Lower leg skin (tissue), 3 donors: ENCODE data around the gene RERE.

Experiments
- POLR2A ChIP-seq, 2 donors: fragments of 450-650 bp; IDR thresholded peaks; one replicate each; pipeline ENCODE4 v1.6.1; 2016 to 2017; ENCODE audit warnings: antibody characterized with exemption in 2 of 2, mild to moderate bottlenecking in 1 of 2, moderate library complexity in 1 of 2
- TF ChIP-seq, protein P1 (sequence below), 3 donors: fragments of 450-650 bp; IDR thresholded peaks; one replicate each; pipeline ENCODE4 v1.5.1; 2016; ENCODE audit warnings: antibody characterized with exemption in 3 of 3, mild to moderate bottlenecking in 3 of 3, moderate library complexity in 2 of 3

- TF ChIP-seq POLR2A (IDR thresholded peaks at IDR 0.05) = no peak
- TF ChIP-seq, protein P1, sequence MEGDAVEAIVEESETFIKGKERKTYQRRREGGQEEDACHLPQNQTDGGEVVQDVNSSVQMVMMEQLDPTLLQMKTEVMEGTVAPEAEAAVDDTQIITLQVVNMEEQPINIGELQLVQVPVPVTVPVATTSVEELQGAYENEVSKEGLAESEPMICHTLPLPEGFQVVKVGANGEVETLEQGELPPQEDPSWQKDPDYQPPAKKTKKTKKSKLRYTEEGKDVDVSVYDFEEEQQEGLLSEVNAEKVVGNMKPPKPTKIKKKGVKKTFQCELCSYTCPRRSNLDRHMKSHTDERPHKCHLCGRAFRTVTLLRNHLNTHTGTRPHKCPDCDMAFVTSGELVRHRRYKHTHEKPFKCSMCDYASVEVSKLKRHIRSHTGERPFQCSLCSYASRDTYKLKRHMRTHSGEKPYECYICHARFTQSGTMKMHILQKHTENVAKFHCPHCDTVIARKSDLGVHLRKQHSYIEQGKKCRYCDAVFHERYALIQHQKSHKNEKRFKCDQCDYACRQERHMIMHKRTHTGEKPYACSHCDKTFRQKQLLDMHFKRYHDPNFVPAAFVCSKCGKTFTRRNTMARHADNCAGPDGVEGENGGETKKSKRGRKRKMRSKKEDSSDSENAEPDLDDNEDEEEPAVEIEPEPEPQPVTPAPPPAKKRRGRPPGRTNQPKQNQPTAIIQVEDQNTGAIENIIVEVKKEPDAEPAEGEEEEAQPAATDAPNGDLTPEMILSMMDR (IDR thresholded peaks at IDR 0.05) = no peak
Observed at GRCh38 chr1:8311068-8311718, 506.2 kb downstream of the RERE start.
